ENCODE results near the gene SDK1.

SDK1 gene

DNA sequence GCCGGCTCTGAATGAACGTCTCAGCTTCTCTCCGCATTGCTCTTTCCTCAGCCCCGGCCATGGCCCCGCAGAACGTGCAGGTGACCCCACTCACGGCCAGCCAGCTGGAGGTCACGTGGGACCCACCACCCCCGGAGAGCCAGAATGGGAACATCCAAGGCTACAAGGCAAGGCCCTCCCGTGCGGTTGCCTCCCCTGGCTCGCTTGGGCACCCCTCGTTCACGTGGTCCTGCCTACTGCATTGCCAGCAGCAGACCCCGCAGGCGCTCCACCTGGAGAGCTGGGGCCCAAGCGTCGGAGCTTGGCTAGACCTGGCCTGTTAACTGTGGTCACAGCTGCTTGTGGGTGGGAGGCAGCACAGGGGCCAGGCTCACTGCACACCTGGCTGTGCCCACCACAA lies 904.8 kb downstream of the SDK1 start:
- Histone ChIP-seq H3K9me3 (no peaks in the 10 kb centered on the region), H3K4me1 (ENCODE audit: control insufficient read depth in 1 of 2, insufficient read depth in 1 of 2, low read depth in 1 of 2, low read length in 1 of 2) (peaks cover 0 to 3% of the 10 kb centered on the region in 2 experiments), H3K4me3 (ENCODE audit: low read depth in 1 of 2, low read length in 1 of 2) (no peak overlapping the region), H3K27me3 (no peaks in the 10 kb centered on the region), H3K36me3 (no peaks in the 10 kb centered on the region), H3K27ac (no peak overlapping the region)
- TF ChIP-seq, protein P1, sequence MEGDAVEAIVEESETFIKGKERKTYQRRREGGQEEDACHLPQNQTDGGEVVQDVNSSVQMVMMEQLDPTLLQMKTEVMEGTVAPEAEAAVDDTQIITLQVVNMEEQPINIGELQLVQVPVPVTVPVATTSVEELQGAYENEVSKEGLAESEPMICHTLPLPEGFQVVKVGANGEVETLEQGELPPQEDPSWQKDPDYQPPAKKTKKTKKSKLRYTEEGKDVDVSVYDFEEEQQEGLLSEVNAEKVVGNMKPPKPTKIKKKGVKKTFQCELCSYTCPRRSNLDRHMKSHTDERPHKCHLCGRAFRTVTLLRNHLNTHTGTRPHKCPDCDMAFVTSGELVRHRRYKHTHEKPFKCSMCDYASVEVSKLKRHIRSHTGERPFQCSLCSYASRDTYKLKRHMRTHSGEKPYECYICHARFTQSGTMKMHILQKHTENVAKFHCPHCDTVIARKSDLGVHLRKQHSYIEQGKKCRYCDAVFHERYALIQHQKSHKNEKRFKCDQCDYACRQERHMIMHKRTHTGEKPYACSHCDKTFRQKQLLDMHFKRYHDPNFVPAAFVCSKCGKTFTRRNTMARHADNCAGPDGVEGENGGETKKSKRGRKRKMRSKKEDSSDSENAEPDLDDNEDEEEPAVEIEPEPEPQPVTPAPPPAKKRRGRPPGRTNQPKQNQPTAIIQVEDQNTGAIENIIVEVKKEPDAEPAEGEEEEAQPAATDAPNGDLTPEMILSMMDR (IDR thresholded peaks at IDR 0.05), result no peak

DNA sequence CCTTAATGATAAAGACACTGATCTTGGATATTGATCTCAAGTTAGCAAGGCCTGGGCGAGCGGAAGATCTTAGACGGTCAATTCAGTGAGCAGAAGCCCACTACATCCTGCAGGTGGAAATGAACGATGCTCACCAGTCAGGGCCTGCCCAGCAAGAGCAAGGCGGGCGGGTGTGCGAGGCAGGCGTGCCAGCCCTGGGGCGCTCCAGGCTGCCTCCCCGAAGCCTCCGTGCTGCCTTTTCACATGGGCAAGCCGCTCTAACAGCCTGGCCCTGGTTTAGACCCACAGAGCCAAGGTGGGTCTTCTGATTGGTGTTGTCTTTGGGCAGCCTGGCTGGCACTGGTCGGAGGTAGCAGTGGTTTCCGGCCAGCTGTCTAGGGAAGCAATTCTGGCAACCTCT lies 906.0 kb downstream of the SDK1 start:
- H3K27ac ChIP-seq, result no peak overlapping the region
- TF ChIP-seq, protein P1 (IDR thresholded peaks at IDR 0.05), result no peak
- no peaks in the 10 kb centered on the region for H3K36me3 ChIP-seq
- no peaks in the 10 kb centered on the region for H3K27me3 ChIP-seq
- no peaks in the 10 kb centered on the region for H3K9me3 ChIP-seq
- peaks cover 0 to 3% of the 10 kb centered on the region in 2 experiments for H3K4me1 ChIP-seq (ENCODE audit: control insufficient read depth in 1 of 2, insufficient read depth in 1 of 2, low read depth in 1 of 2, low read length in 1 of 2)
- H3K4me3 ChIP-seq (ENCODE audit: low read depth in 1 of 2, low read length in 1 of 2), result no peak overlapping the region

DNA sequence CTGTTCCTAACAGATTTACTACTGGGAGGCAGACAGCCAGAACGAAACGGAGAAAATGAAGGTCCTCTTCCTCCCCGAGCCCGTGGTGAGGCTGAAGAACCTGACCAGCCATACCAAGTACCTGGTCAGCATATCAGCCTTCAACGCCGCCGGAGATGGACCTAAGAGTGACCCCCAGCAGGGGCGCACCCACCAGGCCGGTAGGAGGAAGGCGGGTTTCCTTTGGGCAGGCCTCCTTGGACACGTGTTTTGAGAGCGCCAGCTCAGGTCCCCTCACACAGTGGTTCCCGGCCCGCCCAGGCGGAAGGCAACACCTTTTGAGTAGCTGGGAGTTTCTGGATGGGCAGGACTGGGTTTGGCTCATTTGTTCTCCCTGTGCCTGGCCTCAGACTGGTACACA lies 907.0 kb downstream of the SDK1 start:
- TF ChIP-seq, protein P1 (IDR thresholded peaks at IDR 0.05), result no peak
- Histone ChIP-seq H3K4me1 (ENCODE audit: control insufficient read depth in 1 of 2, insufficient read depth in 1 of 2, low read depth in 1 of 2, low read length in 1 of 2) (peaks cover 0 to 3% of the 10 kb centered on the region in 2 experiments), H3K9me3 (no peaks in the 10 kb centered on the region), H3K27ac (no peak overlapping the region), H3K36me3 (no peaks in the 10 kb centered on the region), H3K4me3 (ENCODE audit: low read depth in 1 of 2, low read length in 1 of 2) (no peak overlapping the region), H3K27me3 (no peaks in the 10 kb centered on the region)

DNA sequence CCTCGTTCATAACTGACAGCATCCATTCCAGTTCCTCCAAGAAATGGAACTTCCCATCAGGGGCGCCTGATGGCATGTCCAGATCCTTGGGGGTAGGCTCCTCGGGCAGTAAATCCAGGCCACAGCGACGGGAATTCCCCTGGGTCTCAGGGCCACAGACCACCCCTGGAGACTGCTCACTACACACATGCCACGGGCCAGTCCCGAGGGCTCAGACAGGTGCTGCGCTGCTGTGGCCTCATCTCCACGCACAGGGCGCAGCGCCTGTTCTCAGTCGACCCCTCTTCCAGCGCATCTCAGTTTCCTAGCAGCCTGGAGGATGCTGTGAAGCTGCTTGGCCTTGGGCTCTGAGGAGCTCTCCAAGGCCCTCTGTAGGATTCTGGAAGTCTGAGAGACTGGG lies 907.5 kb downstream of the SDK1 start:
- no peaks in the 10 kb centered on the region for H3K36me3 ChIP-seq
- H3K4me1 ChIP-seq (ENCODE audit: control insufficient read depth in 1 of 2, insufficient read depth in 1 of 2, low read depth in 1 of 2, low read length in 1 of 2), result peaks cover 0 to 3% of the 10 kb centered on the region in 2 experiments
- TF ChIP-seq, protein P1 (IDR thresholded peaks at IDR 0.05), result no peak
- H3K27me3 ChIP-seq, result no peaks in the 10 kb centered on the region
- H3K4me3 ChIP-seq (ENCODE audit: low read depth in 1 of 2, low read length in 1 of 2), result no peak overlapping the region
- no peak overlapping the region for H3K27ac ChIP-seq
- H3K9me3 ChIP-seq, result no peaks in the 10 kb centered on the region

- H3K9me3 ChIP-seq, result no peaks in the 10 kb centered on the region
- no peak overlapping the region for H3K4me3 ChIP-seq (ENCODE audit: low read depth in 1 of 2, low read length in 1 of 2)
- TF ChIP-seq, protein P1 (IDR thresholded peaks at IDR 0.05), result no peak
- H3K27me3 ChIP-seq, result no peaks in the 10 kb centered on the region
- no peaks in the 10 kb centered on the region for H3K36me3 ChIP-seq
- no peak overlapping the region for H3K27ac ChIP-seq
- H3K4me1 ChIP-seq (ENCODE audit: control insufficient read depth in 1 of 2, insufficient read depth in 1 of 2, low read depth in 1 of 2, low read length in 1 of 2), result peaks cover 0 to 2% of the 10 kb centered on the region in 2 experiments
Measured at GRCh38 chr7:4209126-4209525, 908.1 kb downstream of the SDK1 start.

- Histone ChIP-seq H3K36me3 (no peaks in the 10 kb centered on the region), H3K9me3 (no peaks in the 10 kb centered on the region), H3K27ac (no peak overlapping the region), H3K4me3 (ENCODE audit: low read depth in 1 of 2, low read length in 1 of 2) (no peak overlapping the region), H3K4me1 (ENCODE audit: control insufficient read depth in 1 of 2, insufficient read depth in 1 of 2, low read depth in 1 of 2, low read length in 1 of 2) (no peaks in the 10 kb centered on the region), H3K27me3 (no peaks in the 10 kb centered on the region)
- TF ChIP-seq, protein P1 (IDR thresholded peaks at IDR 0.05), result no peak
Measured at GRCh38 chr7:4209966-4210365, 908.9 kb downstream of the SDK1 start.
